Activated naive CD4-positive, alpha-beta T cell (primary cell): Measurements from ENCODE around the gene KRT38.

Source experiments
- DNase-seq, 4 experiments: peaks; one replicate each; lab custom pipeline; 2025; lab: John Stamatoyannopoulos, UW

Gene KRT38

DNA sequence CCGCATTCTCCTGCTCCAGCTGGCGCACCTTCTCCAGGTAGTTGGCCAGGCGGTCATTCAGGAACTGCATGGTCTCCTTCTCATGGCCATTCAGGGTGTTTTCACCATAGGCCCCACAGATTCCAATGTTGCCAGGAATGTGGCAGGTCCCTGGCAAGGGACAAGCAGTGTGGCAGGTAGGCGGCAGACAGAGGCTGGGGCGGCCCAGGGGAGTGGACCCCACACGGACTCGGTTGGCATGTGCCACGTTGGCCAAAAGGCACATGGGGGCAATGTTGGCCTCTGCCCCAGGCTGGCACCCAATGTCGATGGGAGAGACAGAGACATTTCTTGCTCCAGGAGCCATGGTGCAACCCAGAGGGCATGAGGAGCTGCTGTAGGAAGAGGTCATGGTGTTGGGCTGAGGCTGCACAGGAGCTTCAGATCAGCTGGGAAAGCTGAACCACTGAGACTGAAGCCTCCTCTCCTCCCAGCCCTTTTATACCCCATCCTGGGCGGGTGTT lies at the start of gene KRT38:
Gene KRT38, minus strand, starts transcription at position 453 of the 503 bp plus-strand sequence. Its CDS starts 62 bp downstream, at position 391.
- DNase-seq: no peak

DNA sequence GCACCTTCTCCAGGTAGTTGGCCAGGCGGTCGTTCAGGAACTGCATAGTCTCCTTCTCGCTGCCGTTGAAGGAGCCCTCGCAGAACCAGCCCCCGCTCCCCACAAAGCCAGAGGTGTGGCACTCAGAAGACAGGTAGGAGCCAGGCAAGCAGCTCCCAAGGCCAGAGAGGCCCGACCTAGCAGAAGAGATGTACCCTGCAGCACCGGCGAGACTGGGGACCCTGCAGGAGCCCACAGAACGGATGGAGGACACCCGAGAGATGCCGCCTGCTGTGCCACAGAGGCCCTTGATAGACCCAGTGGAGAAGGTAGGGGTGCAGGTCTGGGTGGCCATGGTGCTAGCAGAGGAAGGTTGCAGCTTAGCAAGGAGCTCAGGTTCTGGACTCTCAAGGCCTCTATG lies 48.7 kb upstream of the KRT38 start, which contains the start of gene KRT36:
Gene KRT36, minus strand, starts transcription at position 380 of the 400 bp plus-strand sequence. Its CDS starts 46 bp downstream, at position 334.
- DNase-seq: no peak

GRCh38 chr17:41486809-41487530 lies 46.2 kb upstream of the KRT38 start:
- DNase-seq: peak in 1 of 4 experiments; percentile 14

- no peak for DNase-seq
These were observed 45.5 kb upstream of the KRT38 start for GRCh38 chr17:41486316-41486715.

GRCh38 chr17:41484920-41485904 lies 44.4 kb upstream of the KRT38 start:
- no peak for DNase-seq

GRCh38 chr17:41483991-41484826 lies 43.4 kb upstream of the KRT38 start:
- DNase-seq: no peak

DNA sequence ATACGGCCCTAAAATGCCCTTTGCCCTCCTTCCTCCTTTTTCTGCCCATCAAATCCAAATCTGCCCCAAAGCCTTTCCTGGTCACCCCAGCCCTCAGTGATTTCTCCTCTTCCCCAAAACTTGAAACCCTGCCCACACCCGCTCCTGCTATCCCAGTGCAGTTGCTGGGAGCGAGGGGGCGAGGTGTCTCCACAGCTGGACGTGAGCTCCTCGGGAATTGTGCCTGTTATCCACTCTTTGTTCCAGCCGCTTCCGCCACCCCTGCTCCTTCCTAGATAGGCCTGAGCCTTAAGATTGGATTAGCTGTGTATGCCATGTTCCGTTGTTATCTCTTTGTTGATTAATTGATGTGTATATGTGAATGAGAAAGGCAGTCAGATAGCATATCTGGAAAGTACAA lies 42.7 kb upstream of the KRT38 start:
- no peak for DNase-seq

DNA sequence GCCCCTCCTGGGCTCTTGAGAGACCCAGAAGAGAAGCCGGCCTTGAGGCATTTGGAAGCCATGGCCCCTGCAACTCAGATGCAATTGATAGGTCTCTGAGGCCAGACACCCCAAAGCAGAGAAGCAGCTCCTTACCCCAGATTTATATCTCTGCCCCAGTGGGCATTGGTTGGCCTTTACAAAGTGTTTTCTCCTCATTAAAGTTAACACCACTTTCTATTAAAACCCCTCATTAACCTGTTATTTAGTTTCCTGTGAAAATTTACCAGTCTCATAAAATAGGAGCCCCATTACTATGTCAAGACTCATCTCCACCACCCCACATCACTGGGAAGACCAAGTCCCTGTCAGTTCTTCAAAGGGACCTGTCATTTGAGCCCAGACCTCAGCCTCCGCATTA lies 40.3 kb upstream of the KRT38 start, which contains the start of gene KRT35:
Gene KRT35, minus strand, starts transcription at position 116 of the 400 bp plus-strand sequence. Its CDS starts 54 bp downstream, at position 62.
- DNase-seq: no peak

DNA sequence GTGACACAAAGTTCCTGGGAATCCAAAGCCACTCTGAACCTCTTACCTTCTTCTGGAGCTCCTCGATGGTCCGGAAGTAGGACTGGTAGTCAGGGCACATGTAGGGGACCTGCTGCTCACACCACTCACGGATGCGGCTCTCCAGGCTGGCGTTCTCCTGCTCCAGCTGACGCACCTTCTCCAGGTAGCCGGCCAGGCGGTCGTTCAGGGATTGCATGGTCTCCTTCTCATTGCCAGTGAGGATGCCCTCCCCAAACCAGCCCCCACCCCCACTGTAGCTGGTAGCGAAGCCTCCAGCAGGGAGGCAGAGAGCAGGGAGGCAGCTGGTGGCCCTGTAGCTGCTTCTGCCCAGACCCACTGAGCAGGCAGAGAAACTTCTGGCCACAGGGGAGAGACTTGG lies 39.8 kb upstream of the KRT38 start:
- DNase-seq: no peak

GRCh38 chr17:41480136-41480535 lies 39.4 kb upstream of the KRT38 start:
- no peak for DNase-seq

DNA sequence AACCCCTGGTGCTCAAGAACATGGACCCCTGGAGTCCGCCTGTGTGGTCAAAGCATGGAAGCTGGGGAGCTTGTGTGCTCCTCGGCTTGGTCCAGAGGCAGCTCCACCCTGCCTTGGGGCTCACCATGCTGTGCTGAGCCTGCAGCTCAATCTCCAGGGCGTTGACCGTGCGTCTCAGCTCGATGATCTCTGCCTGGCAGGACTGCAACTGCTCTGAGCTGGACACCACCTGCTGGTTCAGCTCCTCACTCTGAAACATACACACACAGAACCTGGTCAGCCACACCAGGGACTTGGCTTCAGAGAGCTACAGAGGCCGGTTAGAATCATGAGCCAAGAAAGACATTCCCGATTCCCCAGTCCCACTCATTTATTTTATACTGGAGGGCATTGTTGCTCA lies 37.5 kb upstream of the KRT38 start:
- DNase-seq: no peak

DNA sequence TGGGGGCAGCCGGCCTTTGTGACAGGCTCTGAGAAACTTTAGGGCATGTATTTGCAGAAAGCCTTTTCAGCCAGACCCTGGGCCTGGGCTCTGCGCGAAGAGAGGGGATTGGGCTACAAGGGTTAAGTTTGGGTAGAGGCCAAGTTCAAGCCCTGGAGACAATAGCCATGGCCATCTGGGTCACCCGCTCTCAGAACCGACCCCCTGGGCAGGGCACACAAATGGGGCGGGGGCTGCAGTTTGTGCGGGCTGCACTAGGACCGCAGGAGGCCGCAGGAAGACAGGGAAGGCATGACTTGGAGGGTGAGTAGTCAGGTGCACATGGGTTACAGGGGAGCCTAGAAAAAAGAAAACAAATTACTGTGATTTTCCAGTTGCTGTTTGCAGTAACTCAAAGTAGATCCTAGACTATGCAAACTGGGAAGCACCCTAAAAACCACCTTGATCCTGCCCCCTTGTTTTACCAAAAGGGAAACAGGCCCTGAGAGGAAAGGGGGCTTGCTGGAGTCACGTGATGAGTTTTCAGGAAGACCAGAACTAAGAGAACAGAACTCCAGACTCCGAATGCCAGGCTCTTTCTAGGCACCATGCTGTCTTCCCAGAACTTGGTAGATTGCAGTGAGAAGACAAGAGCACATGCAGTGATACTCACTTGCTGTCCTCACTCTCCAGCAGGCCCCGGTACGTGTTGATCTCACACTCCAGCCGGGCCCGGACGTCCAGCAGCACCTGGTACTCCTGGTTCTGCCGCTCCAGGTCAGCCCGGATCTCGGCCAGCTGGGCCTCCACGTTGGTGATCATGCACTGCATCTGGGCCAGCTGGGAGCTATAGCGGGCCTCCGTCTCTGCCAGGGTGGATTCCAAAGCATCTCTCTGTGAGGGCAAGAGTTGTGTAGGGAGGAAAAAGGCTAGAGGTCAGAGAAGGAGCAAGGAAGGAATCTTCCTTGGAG lies 36.4 kb upstream of the KRT38 start:
- DNase-seq: no peak

DNA sequence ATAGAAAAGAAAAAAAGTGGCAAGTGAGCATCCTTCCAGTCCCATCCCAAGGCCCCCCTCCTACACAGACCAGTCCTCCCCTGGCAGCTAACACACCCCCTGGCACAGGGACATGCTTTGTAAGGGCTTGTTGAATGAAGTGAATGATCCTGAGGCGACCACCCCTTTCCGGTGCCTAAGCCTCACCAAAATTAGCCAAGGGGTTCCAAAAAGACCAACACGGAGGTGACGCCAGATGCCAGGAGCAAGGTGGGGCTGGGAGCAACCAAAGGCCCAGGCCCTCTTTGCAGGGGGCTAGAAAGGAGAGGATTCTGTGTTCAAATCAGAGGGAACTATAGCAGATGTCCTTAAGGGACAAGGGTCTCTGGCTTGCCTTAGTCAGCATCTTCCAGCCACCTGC lies 34.6 kb upstream of the KRT38 start:
- no peak for DNase-seq

- DNase-seq: no peak
These were observed 34.1 kb upstream of the KRT38 start for GRCh38 chr17:41474863-41475262.

GRCh38 chr17:41468346-41468745 lies 27.6 kb upstream of the KRT38 start:
- no peak for DNase-seq

DNA sequence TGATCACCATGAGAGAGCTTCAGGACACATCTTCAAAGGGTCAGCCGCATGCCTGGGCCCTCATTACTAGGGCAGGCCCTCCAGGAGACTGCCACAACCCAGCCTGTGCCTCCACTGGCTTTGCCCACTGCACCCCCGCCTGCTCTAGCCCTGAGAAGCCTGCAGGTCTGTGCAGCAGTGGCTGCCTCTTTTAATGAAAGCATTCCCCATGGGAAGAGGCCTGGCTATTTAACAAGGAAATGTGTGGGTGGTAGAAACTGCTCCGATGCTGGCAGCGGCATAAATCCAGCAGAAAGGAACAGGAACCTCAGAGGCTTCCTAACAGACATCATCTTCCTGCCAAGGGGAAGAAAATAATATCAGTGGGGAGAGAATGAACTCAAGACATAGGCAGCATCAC lies 26.8 kb upstream of the KRT38 start:
- no peak for DNase-seq

DNA sequence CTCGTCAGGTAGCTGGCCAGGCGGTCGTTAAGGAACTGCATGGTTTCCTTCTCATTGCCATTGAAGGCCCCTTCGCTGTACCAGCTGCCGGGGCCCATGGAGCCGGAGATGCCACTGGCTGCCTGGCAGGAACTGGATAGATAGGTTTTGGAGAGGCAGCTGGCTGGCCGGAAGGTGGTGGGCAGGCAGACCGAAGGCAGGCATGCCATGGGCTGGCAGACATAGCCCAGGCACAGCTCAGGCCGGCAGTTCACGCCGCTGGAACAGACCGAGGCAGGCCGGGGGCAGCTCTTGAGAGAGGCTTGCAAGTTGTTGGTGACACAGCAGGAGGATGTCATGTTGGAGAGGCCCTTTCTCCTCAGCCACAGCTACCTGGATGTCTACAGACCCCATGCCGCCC lies 26.2 kb upstream of the KRT38 start, which contains the start of gene KRT32:
Gene KRT32, minus strand, starts transcription at position 399 of the 400 bp plus-strand sequence. Its CDS starts 61 bp downstream, at position 338.
- DNase-seq: no peak

- no peak for DNase-seq
These were observed 23.9 kb upstream of the KRT38 start for GRCh38 chr17:41464682-41465081.

DNA sequence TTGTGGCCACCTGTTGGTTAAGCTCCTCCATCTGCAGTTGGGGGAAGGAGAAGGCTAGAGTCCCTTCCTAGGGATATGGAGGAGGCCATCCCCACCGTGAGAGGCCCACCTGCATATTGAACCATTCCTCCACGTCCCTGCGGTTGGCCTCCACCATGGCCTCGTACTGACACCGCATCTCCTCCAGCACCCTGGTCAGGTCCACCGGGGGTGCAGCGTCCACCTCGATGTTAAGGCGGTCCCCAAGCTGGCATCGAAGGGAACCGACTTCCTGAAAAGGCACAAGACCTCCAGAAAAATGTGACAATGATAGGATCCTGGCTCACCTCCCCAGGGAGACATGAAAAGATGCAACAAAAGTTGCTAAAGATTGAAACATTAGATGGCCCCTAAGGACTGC lies 23.4 kb upstream of the KRT38 start:
- DNase-seq: no peak

DNA sequence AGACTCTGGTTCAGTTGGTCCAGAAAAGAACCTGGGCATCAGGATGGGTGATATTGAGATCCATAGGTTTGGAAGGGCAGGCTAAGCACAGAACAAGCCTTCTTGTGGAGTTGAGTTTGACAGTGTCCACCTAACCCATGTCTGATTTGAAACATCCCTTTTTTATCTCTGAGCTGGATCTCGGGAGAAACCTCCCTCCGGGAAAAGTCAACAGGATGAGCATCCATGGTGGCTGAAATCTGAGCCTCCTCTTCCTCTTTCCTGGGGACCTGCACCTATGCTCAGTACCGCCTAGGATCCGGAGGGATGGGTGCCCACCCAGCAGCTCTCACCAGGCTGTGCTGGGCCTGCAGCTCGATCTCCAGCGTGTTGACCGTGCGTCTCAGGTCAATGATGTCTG lies 23.0 kb upstream of the KRT38 start:
- DNase-seq: no peak
